NCI-H510A treated with DMSO at 0.1 percent for 48 hours (cell line): ENCODE data around the gene ARHGAP25.
A peak's percentile ranks its signal among the peaks of the same experiment; 100 is the strongest.

ENCODE experiments used
- DNase-seq: peaks from one replicate; lab custom pipeline; 2025; lab: John Stamatoyannopoulos, UW

The ARHGAP25 gene

GRCh38 chr2:68734688-68735525, at the start of gene ARHGAP25:
ARHGAP25 (plus strand) TSS chr2:68734811; CDS start chr2:68735200, 389 bp downstream.
- DNase-seq = no peak

- DNase-seq = no peak
These were observed 48.4 kb upstream of the ARHGAP25 start for GRCh38 chr2:68686178-68686577.

DNA sequence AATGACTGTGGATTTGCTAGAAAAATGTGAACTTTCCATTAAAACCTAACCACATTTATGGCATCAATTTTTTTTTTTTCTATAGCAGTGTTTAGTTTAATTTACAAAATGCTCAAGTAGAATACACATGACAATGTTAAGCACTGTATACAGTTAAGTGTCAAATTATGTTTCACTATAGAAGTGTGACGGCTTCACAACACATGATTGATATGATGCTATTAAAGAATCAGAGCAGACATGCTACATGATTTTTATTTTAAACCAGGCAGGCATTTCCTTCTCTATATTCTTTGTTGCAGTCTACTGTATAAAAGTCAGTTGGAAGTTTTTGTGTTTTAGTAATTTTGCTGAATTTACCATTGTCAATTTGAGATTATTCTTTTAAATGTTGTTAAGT, 47.6 kb upstream of the ARHGAP25 start:
- no peak for DNase-seq

GRCh38 chr2:68689553-68690537, 44.8 kb upstream of the ARHGAP25 start:
- DNase-seq = no peak

DNA sequence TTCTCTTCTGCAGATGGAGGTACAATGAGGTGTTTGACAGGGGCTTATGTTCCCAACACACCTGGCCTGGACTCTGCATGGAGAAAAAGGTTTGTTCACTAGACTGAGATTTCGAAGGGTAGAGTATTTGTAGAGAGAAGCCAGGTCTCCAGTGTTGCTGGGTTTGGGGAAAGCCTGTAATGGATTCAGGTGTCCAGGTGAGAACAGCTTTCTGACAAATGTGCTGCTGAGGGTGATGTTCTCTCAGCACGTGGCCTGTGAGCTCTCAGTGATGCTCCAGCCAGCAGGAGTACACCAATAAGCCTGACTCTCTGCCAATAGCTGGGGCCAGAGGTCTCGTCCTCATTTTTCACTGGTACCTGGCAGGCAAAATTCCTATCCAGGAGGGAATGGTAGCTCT, 43.8 kb upstream of the ARHGAP25 start:
- DNase-seq = no peak

DNA sequence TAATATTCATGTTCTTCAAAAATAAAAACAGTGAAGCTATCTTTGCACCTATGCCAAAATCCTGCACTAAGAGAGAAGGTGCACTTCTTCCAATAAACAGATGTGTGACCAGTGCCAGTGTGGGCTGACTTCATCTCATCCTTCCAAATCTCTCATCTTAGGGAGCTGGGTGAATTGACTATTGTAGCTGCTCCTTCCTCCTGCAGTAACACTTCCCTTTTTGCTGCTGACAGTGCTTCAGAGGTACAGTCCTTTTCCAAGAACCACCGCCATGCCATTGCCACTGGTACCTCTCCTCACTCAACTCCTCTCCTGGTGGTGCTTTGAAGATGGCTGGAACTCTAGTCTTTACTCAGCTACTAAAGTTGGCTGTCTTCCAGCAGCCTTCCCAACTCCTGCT, 42.1 kb upstream of the ARHGAP25 start:
- no peak for DNase-seq

DNA sequence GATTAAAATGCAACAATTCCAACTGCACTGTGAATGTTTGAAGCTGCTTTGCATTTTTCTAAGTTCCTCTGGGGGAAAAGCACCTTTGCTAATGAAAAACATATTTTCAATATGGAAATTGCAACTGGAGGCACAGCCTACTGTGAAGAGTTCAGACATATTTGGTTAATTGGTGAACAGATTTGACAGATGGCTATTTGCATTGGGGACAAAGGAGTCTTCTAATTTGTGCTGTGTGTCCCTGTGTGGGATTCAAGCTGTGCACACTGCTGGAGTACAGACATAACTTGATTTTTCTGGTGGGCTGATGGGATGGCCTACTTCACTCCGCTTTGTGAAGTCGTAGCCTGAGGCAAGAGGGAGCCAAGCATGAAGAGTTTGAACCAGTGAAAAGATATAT, 40.7 kb upstream of the ARHGAP25 start:
- DNase-seq = no peak

GRCh38 chr2:68695971-68696370, 38.6 kb upstream of the ARHGAP25 start:
- no peak for DNase-seq

- no peak for DNase-seq
These were observed 38.1 kb upstream of the ARHGAP25 start for GRCh38 chr2:68696554-68696953.

DNA sequence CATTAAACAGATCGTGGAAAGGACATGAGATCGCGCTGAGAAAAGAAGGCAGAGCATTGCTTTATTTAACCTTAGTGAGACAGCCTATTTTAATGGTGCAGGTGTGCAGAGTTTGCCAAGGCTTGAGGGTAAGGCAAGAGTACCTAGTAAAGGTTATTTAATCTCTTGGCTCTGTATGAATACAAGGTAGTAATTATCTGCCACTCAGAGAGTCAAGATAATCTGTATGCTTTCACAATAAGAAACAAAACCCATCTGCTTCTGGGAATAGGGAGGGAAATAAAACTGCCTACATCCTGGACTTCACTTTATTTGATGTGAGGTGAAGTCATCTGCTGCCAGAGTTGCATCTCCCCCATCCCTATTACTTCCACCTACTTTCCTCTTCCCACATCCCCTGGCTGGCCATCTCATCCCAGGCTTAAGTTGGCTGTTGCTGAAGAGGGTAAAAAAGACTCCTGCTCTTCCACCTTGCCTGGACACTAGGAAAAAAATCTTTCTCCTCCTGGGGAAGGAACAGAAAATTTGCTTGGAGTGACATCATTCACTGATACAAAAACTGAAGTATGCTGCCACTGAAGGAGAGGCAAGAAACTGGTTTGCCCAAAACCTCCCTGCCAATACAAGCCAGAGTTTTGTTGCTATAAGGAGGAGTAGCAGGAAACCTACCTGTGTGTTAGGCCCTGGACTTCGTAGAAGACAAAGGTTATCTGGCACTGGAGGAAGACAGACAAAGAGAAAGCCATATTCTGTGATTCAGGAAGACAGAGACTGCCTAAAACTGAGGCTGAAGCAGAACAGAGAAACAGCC, 35.8 kb upstream of the ARHGAP25 start:
- DNase-seq = peak; percentile 51

DNA sequence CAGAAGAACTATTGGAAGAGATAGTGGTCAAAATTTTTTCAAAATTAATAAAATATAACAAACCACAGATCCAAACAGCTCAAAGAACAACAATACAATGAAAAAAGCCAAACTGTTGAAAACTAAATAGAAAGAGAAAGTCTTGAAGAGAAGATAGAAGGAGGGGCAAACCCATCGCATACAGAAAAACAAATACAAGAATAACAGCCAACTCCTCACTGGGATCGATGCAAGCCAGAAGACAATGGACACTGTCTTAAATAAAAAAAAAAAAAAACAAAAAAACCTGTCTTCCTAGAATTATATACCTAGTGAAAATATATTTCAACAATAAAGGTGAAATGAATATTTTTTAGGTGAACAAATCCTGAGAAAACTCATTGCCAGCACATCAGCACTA, 34.1 kb upstream of the ARHGAP25 start:
- DNase-seq = no peak

DNA sequence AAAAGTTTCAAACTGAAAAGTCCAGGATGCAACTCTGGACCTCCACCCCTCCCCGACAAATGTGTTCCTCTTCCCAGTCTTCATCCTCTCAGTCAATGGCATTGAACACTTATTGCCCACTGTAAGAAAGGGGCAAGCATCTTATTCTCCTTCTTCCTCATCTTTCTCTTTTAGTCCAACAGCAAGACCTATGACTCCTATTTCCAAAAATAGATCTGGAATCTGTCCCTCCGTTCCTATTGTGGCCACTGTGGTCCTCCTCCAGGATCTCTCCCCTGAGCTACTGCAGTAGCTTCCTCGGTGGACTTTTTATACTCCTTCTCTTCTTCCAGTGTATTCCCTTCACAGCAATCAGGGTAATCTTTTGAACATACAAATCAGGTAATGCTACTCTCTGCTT, 28.0 kb upstream of the ARHGAP25 start:
- DNase-seq = no peak

GRCh38 chr2:68708629-68709028, 26.0 kb upstream of the ARHGAP25 start:
- no peak for DNase-seq

DNA sequence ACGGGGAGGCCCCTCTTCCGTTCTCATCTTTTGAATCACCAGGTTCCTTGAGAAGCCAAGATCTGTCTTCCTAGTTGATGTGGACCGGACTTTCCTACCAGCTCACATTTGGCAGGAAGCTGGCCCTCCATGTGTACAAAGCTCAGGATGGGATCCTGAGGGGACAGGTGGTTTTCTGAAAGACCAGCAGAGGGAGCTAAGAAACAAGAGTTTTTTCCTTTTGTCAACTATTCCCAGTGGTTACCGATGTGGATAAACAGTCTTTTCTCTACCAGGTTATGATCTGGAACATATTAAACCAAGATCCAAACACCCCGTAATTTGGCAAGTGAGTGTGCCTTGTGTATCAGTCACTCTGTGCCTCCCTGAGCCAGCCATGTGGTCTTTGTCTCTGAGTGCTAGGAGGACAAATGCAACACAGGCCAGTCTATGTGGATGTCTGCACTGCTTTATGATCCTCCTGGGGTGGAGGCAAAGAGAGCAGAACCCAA, 25.1 kb upstream of the ARHGAP25 start:
- peak; percentile 69 for DNase-seq

DNA sequence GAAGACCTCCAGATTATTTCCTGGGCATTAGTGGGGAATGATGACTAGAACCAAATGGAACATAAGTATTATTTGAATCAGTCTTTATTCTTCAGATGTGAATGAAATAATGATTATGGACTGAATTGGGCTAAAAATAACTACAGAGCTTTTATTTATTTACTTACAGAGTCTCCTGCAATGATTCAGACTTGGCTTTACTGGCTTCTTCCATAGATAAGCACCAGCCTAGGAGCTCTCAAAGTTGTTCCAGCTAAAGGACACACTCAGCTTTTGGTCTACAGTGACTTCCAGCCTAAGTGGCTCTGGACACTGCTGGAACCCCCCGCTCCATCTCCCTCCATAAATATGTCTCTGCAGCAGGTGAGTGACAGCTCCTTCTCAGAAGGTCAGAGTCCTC, 24.3 kb upstream of the ARHGAP25 start:
- no peak for DNase-seq

- no peak for DNase-seq
These were observed 23.9 kb upstream of the ARHGAP25 start for GRCh38 chr2:68710756-68711155.

DNA sequence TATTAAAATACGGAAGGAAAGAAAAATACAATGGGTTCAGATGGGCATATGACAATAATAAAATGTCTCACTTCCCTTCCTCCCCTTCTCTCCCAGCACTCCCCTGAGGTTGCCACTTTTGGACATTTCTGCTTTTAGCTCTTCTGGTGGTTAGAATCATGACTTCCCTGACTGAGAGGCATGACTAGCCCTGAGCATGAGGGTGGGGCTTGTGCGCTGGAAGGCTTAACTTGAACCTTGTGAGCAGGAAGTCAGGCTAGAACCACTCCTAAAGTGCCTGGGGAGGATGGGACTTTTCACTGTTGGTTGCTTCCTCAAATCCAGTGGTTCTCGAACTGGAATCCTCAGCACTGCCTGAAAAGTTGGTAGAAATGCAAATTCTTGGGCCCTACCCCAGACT, 19.7 kb upstream of the ARHGAP25 start:
- no peak for DNase-seq

GRCh38 chr2:68715353-68716041, 19.1 kb upstream of the ARHGAP25 start:
- no peak for DNase-seq

- no peak for DNase-seq
These were observed 17.9 kb upstream of the ARHGAP25 start for GRCh38 chr2:68716604-68717304.

- no peak for DNase-seq
These were observed 17.3 kb upstream of the ARHGAP25 start for GRCh38 chr2:68717305-68717661.

- DNase-seq = no peak
These were observed 14.7 kb upstream of the ARHGAP25 start for GRCh38 chr2:68719912-68720311.
